HepG2 (cell line): ENCODE data around the gene CD300A. TPM values are rescaled to one million over a fixed set of nuclear protein-coding genes. Genes with fewer than 3 reads are reported as not detected.

Experiments used
- ATM ChIP-seq: fragments of 450-650 bp; IDR thresholded peaks from 2 replicates; pipeline ENCODE4 v1.7.1; 2017; ENCODE audit warnings: mild to moderate bottlenecking, borderline replicate concordance
- FOXK1 ChIP-seq: sonication (generic); formaldehyde crosslinking; IDR thresholded peaks from 2 replicates; pipeline ENCODE4 v1.4.0; 2020; ENCODE audit warnings: low read depth, missing genetic modification reagents, borderline replicate concordance
- FOXK2 ChIP-seq: fragments of 450-650 bp; IDR thresholded peaks from 2 replicates; pipeline ENCODE4 v1.6.1; 2016
- GABPA ChIP-seq, 2 experiments: IDR thresholded peaks; 2 replicates each; pipeline ENCODE4 v1.6.1; 2011 to 2016; ENCODE audit warnings: low read depth in 2 of 2, low read length in 1 of 2, missing biosample characterization in 1 of 2, missing genetic modification characterization in 1 of 2
- HNRNPL ChIP-seq: fragments of 200-400 bp; formaldehyde crosslinking; IDR thresholded peaks from 2 replicates; pipeline ENCODE4 v1.6.1; 2017; ENCODE audit warnings: mild to moderate bottlenecking, low read depth, low read length
- KDM4B ChIP-seq: sonication (generic); formaldehyde crosslinking; IDR thresholded peaks from 2 replicates; pipeline ENCODE4 v1.4.0; 2020; ENCODE audit warnings: missing genetic modification reagents
- ZBTB8A ChIP-seq: sonication (generic); formaldehyde crosslinking; IDR thresholded peaks from 2 replicates; pipeline ENCODE4 v1.4.0; 2020; ENCODE audit warnings: mild to moderate bottlenecking, low read depth, missing genetic modification reagents, borderline replicate concordance
- ZNF549 ChIP-seq: sonication (generic); formaldehyde crosslinking; IDR thresholded peaks from 2 replicates; pipeline ENCODE4 v1.5.0; 2020; ENCODE audit warnings: missing genetic modification reagents
- ZNF75D ChIP-seq: sonication (generic); formaldehyde crosslinking; IDR thresholded peaks from 2 replicates; pipeline ENCODE4 v1.8.1; 2023; ENCODE audit warnings: missing genetic modification reagents, mild to moderate bottlenecking, borderline replicate concordance
- ZNF776 ChIP-seq: sonication (generic); formaldehyde crosslinking; IDR thresholded peaks from 2 replicates; pipeline ENCODE4 v1.4.0; 2020; ENCODE audit warnings: mild to moderate bottlenecking, missing genetic modification reagents
- ZSCAN21 ChIP-seq: sonication (generic); formaldehyde crosslinking; IDR thresholded peaks from 2 replicates; pipeline ENCODE4 v1.8.0; 2022; ENCODE audit warnings: mild to moderate bottlenecking, missing genetic modification reagents, moderate library complexity, borderline replicate concordance
- polyA plus RNA-seq, 8 experiments: library from polyadenylated mRNA; depleted of rRNA in 3 of 8; stranded (reverse) in 7 of 8; unstranded in 1 of 8; fragments of >200 nt; fragmentation: Illumina TruSeq in 4 of 8; extraction: Trizol in 4 of 8; gene quantifications; 2 replicates each; pipeline versions ENCODE4 v1.2.1 to v1.2.3, GENCODE V29; 2011 to 2016; ENCODE audit warnings: low read depth in 4 of 8, missing spikeins in 1 of 8, mixed read lengths in 1 of 8; ENCODE audit not compliant: insufficient read depth in 1 of 8
- total RNA-seq, 5 experiments: library from RNA; depleted of rRNA; stranded (reverse); fragments of >200 nt; fragmentation: Illumina TruSeq; extraction: Trizol; gene quantifications; 2 replicates each; pipeline ENCODE4 v1.2.3, GENCODE V29; 2016; ENCODE audit warnings: low read depth in 1 of 5
- TF ChIP-seq, protein P1 (sequence below), 2 experiments: sonication (generic) in 1 of 2; formaldehyde crosslinking in 1 of 2; IDR thresholded peaks; 2 replicates each; pipeline versions ENCODE4 v1.6.1 to v1.9.0; 2014 to 2022; ENCODE audit warnings: antibody characterized with exemption in 1 of 2, borderline replicate concordance in 1 of 2, inconsistent platforms in 1 of 2, low read depth in 1 of 2, missing genetic modification reagents in 1 of 2
- TF ChIP-seq, protein P2 (sequence below): sonication (generic); formaldehyde crosslinking; IDR thresholded peaks from 2 replicates; pipeline ENCODE4 v1.5.1; 2020; ENCODE audit warnings: missing genetic modification reagents, mild to moderate bottlenecking, borderline replicate concordance
- TF ChIP-seq, protein P3 (sequence below): IDR thresholded peaks from 2 replicates; pipeline ENCODE4 v1.6.1; 2012; ENCODE audit warnings: inconsistent platforms
- TF ChIP-seq, protein P4 (sequence below): sonication (generic); formaldehyde crosslinking; IDR thresholded peaks from 2 replicates; pipeline ENCODE4 v1.5.0; 2020; ENCODE audit warnings: mild to moderate bottlenecking, missing genetic modification reagents, moderate library complexity
- TF ChIP-seq, protein P5 (sequence below): sonication (generic); formaldehyde crosslinking; IDR thresholded peaks from 2 replicates; pipeline ENCODE4 v1.5.1; 2020; ENCODE audit warnings: mild to moderate bottlenecking, missing genetic modification reagents, moderate library complexity

The CD300A gene
- total and polyA plus RNA-seq, 2 of the 13 experiments (the other 11 are each of a cell fraction or from before 2014, with no cell fraction given): not detected

DNA sequence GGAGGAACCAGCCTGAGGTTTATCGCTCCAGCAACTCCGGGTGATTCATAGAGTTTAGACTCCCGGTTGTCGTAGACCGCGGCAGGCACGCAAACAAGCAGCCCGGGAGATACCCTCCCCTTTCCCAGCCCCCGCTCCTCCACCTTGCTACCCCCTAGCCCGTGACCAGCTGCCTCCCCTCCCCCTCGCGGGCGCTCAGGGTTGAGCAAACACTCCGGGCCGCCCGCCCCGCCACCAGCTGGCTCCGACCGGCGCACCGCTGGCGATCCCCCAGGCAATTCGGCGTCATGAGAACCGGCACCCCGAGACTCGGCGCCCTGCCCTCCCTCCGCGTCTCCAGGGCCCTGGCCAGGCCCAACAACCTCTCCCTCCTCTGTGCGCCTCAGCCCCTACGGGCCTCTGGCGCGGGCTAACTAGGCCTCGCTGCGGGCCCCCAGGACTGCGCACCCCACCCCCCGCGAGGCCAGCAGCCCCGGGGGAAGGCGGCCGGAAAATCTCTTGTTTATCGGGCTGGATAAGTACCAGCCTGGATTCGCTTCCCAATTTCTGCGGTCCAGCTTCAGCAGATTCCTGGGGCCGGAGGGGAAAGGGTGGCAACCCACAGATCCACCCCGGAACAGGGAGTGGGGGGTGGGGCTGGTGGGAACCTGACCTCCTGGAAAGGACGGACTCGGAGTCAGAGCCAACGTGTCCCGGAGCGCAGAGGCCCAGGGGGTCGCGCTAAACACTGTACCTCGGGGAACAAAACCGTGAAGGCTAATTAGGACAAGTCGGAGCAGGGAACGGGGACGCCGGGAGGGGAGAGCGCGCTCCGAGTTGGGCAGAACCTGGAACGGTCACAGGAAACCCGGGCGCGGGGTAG is 35.5 kb upstream of the CD300A start (continued):
- TF ChIP-seq, protein P1, sequence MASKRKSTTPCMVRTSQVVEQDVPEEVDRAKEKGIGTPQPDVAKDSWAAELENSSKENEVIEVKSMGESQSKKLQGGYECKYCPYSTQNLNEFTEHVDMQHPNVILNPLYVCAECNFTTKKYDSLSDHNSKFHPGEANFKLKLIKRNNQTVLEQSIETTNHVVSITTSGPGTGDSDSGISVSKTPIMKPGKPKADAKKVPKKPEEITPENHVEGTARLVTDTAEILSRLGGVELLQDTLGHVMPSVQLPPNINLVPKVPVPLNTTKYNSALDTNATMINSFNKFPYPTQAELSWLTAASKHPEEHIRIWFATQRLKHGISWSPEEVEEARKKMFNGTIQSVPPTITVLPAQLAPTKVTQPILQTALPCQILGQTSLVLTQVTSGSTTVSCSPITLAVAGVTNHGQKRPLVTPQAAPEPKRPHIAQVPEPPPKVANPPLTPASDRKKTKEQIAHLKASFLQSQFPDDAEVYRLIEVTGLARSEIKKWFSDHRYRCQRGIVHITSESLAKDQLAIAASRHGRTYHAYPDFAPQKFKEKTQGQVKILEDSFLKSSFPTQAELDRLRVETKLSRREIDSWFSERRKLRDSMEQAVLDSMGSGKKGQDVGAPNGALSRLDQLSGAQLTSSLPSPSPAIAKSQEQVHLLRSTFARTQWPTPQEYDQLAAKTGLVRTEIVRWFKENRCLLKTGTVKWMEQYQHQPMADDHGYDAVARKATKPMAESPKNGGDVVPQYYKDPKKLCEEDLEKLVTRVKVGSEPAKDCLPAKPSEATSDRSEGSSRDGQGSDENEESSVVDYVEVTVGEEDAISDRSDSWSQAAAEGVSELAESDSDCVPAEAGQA (IDR thresholded peaks at IDR 0.05; ENCODE audit: low read depth): 0 out of 2 replicates have a peak, but pooled peaks have one; percentile 27
- TF ChIP-seq, protein P1 (CRISPR knock-in tag; IDR thresholded peaks at IDR 0.05; ENCODE audit: borderline replicate concordance): no peak; the same call in 1 of the 2 replicates
- TF ChIP-seq GABPA (IDR thresholded peaks at IDR 0.05; ENCODE audit: low read depth, low read length) (0 out of 2 replicates have a peak, but pooled peaks have one; percentile 17), GABPA (CRISPR knock-in tag; IDR thresholded peaks at IDR 0.05; ENCODE audit: low read depth) (peak; percentile 4; the same call in 1 of the 2 replicates), HNRNPL (peak; percentile 56; the same call in 1 of the 2 replicates), ATM (no peak), ZBTB8A (CRISPR knock-in tag) (peak; percentile 92; the same call in 1 of the 2 replicates), ZNF776 (CRISPR knock-in tag) (no peak), FOXK1 (0 out of 2 replicates have a peak, but pooled peaks have one; percentile 39), ZNF75D (no peak), KDM4B (peak; percentile 86; the same call in 1 of the 2 replicates), FOXK2 (no peak), ZSCAN21 (CRISPR knock-in tag) (peak; percentile 20), ZNF549 (no peak; the same call in 1 of the 2 replicates)
- TF ChIP-seq, protein P2, sequence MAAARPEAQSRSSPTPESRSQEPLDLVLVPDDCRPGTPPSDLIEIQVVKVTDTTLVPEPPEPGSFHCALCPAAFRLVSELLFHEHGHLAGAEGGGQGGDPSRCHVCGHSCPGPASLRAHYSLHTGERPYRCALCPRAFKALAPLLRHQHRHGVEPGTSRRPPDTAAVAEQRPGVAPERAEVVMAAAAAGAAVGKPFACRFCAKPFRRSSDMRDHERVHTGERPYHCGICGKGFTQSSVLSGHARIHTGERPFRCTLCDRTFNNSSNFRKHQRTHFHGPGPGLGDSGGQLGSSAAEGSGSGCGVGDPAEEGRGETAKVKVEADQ (CRISPR knock-in tag): peak; percentile 87
- TF ChIP-seq, protein P3, sequence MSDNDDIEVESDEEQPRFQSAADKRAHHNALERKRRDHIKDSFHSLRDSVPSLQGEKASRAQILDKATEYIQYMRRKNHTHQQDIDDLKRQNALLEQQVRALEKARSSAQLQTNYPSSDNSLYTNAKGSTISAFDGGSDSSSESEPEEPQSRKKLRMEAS: peak; percentile 42
- TF ChIP-seq, protein P4, sequence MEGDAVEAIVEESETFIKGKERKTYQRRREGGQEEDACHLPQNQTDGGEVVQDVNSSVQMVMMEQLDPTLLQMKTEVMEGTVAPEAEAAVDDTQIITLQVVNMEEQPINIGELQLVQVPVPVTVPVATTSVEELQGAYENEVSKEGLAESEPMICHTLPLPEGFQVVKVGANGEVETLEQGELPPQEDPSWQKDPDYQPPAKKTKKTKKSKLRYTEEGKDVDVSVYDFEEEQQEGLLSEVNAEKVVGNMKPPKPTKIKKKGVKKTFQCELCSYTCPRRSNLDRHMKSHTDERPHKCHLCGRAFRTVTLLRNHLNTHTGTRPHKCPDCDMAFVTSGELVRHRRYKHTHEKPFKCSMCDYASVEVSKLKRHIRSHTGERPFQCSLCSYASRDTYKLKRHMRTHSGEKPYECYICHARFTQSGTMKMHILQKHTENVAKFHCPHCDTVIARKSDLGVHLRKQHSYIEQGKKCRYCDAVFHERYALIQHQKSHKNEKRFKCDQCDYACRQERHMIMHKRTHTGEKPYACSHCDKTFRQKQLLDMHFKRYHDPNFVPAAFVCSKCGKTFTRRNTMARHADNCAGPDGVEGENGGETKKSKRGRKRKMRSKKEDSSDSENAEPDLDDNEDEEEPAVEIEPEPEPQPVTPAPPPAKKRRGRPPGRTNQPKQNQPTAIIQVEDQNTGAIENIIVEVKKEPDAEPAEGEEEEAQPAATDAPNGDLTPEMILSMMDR (CRISPR knock-in tag): peak; percentile 45
- TF ChIP-seq, protein P5, sequence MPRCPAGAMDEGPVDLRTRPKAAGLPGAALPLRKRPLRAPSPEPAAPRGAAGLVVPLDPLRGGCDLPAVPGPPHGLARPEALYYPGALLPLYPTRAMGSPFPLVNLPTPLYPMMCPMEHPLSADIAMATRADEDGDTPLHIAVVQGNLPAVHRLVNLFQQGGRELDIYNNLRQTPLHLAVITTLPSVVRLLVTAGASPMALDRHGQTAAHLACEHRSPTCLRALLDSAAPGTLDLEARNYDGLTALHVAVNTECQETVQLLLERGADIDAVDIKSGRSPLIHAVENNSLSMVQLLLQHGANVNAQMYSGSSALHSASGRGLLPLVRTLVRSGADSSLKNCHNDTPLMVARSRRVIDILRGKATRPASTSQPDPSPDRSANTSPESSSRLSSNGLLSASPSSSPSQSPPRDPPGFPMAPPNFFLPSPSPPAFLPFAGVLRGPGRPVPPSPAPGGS (CRISPR knock-in tag): no peak; the same call in none of the 2 replicates
